HG03025 (cell line): ENCODE results near the gene RBM4B.

Experiments used
- ATAC-seq: cut with Tn5 transposase; IDR thresholded peaks from one replicate; pipeline ENCODE4 v1.9.1; 2021; ENCODE audit warnings: mild to moderate bottlenecking, moderate library complexity; ENCODE audit not compliant: unreplicated experiment, low FRiP score

Gene RBM4B

GRCh38 chr11:66708094-66708493 is 30.4 kb upstream of the RBM4B start:
- no peak for ATAC-seq

GRCh38 chr11:66707486-66707885 is 29.8 kb upstream of the RBM4B start:
- ATAC-seq, result no peak

GRCh38 chr11:66706989-66707388 is 29.3 kb upstream of the RBM4B start:
- ATAC-seq, result no peak

GRCh38 chr11:66705587-66706335 is 28.1 kb upstream of the RBM4B start:
- no peak for ATAC-seq

- ATAC-seq, result no peak
Measured at GRCh38 chr11:66704659-66705360, 27.1 kb upstream of the RBM4B start.

GRCh38 chr11:66701432-66702240 is 23.9 kb upstream of the RBM4B start:
- no peak for ATAC-seq

GRCh38 chr11:66700742-66701141 is 23.1 kb upstream of the RBM4B start:
- no peak for ATAC-seq

- no peak for ATAC-seq
Measured at GRCh38 chr11:66700337-66700736, 22.6 kb upstream of the RBM4B start.

GRCh38 chr11:66698491-66698890 is 20.8 kb upstream of the RBM4B start:
- no peak for ATAC-seq

GRCh38 chr11:66697988-66698387 is 20.3 kb upstream of the RBM4B start:
- no peak for ATAC-seq

GRCh38 chr11:66696146-66696545 is 18.5 kb upstream of the RBM4B start:
- ATAC-seq, result no peak

- ATAC-seq, result no peak
Measured at GRCh38 chr11:66694732-66695207, 17.1 kb upstream of the RBM4B start.

- ATAC-seq, result no peak
Measured at GRCh38 chr11:66694056-66694410, 16.3 kb upstream of the RBM4B start.

- no peak for ATAC-seq
Measured at GRCh38 chr11:66693356-66694055, 15.8 kb upstream of the RBM4B start.

GRCh38 chr11:66692871-66693331 is 15.2 kb upstream of the RBM4B start:
- ATAC-seq, result no peak

- ATAC-seq, result no peak
Measured at GRCh38 chr11:66692446-66692845, 14.8 kb upstream of the RBM4B start.

- no peak for ATAC-seq
Measured at GRCh38 chr11:66691311-66691980, 13.8 kb upstream of the RBM4B start.

GRCh38 chr11:66689661-66690590 is 12.2 kb upstream of the RBM4B start:
- no peak for ATAC-seq
